ENCODE results near the gene RESP18.

The RESP18 gene

GRCh38 chr2:219352448-219353023, 20.0 kb upstream of the RESP18 start:
- TF ChIP-seq EZH2 (IDR thresholded peaks at IDR 0.05; ENCODE audit: borderline replicate concordance, low read depth, low read length, severe bottlenecking), result no peak
- peak; percentile 81 for TF ChIP-seq CTCF (IDR thresholded peaks at IDR 0.05; ENCODE audit: borderline replicate concordance, extremely low read depth, low read length, poor library complexity, severe bottlenecking)
- no peak overlapping the region for H3K4me2 ChIP-seq (ENCODE audit: insufficient read depth, low read length)
- H3K27me3 ChIP-seq (ENCODE audit: insufficient read depth, low read length, poor library complexity), result no peaks in the 10 kb centered on the region
- DNase-seq, result peak; percentile 71
- H2AFZ ChIP-seq (ENCODE audit: low read depth, low read length), result no peak overlapping the region
- no peaks in the 10 kb centered on the region for H3K36me3 ChIP-seq (ENCODE audit: insufficient read depth, low read length)
- no peaks in the 10 kb centered on the region for H3K9me3 ChIP-seq (ENCODE audit: insufficient read depth, low read length, severe bottlenecking)
- ATAC-seq (ENCODE audit: insufficient read depth, low read depth), result peak; percentile 95
- H3K9ac ChIP-seq (ENCODE audit: low read depth, low read length), result no peak overlapping the region
- H3K27ac ChIP-seq (ENCODE audit: low read length), result no peak overlapping the region
- no peaks in the 10 kb centered on the region for H3K79me2 ChIP-seq (ENCODE audit: insufficient read depth, low read length)
- no peaks in the 10 kb centered on the region for H3K4me1 ChIP-seq (ENCODE audit: insufficient read depth, low read length)
- no peaks in the 10 kb centered on the region; the same call in 1 of the 2 replicates for H4K20me1 ChIP-seq (ENCODE audit: insufficient read depth, low read length)
- H3K4me3 ChIP-seq (ENCODE audit: low read depth in 1 of 2, low read length in 2 of 2), result no peak overlapping the region

GRCh38 chr2:219350710-219351221, 18.2 kb upstream of the RESP18 start:
- no peaks in the 10 kb centered on the region for H3K79me2 ChIP-seq (ENCODE audit: insufficient read depth, low read length)
- DNase-seq (no peak), ATAC-seq (ENCODE audit: insufficient read depth, low read depth) (no peak)
- H3K9me3 ChIP-seq (ENCODE audit: insufficient read depth, low read length, severe bottlenecking), result no peaks in the 10 kb centered on the region
- H4K20me1 ChIP-seq (ENCODE audit: insufficient read depth, low read length), result no peaks in the 10 kb centered on the region; the same call in 1 of the 2 replicates
- H3K4me2 ChIP-seq (ENCODE audit: insufficient read depth, low read length), result no peak overlapping the region
- H3K27me3 ChIP-seq (ENCODE audit: insufficient read depth, low read length, poor library complexity), result no peaks in the 10 kb centered on the region
- no peaks in the 10 kb centered on the region for H3K4me1 ChIP-seq (ENCODE audit: insufficient read depth, low read length)
- TF ChIP-seq CTCF (IDR thresholded peaks at IDR 0.05; ENCODE audit: borderline replicate concordance, extremely low read depth, low read length, poor library complexity, severe bottlenecking), result no peak
- TF ChIP-seq EZH2 (IDR thresholded peaks at IDR 0.05; ENCODE audit: borderline replicate concordance, low read depth, low read length, severe bottlenecking), result no peak
- no peak overlapping the region for H3K27ac ChIP-seq (ENCODE audit: low read length)
- no peak overlapping the region for H3K9ac ChIP-seq (ENCODE audit: low read depth, low read length)
- no peak overlapping the region for H3K4me3 ChIP-seq (ENCODE audit: low read depth in 1 of 2, low read length in 2 of 2)
- no peak overlapping the region for H2AFZ ChIP-seq (ENCODE audit: low read depth, low read length)
- H3K36me3 ChIP-seq (ENCODE audit: insufficient read depth, low read length), result no peaks in the 10 kb centered on the region

GRCh38 chr2:219350215-219350614, 17.7 kb upstream of the RESP18 start:
- Histone ChIP-seq H3K9ac (ENCODE audit: low read depth, low read length) (no peak overlapping the region), H3K79me2 (ENCODE audit: insufficient read depth, low read length) (no peaks in the 10 kb centered on the region), H3K9me3 (ENCODE audit: insufficient read depth, low read length, severe bottlenecking) (no peaks in the 10 kb centered on the region), H3K4me3 (ENCODE audit: low read depth in 1 of 2, low read length in 2 of 2) (no peak overlapping the region), H3K4me2 (ENCODE audit: insufficient read depth, low read length) (no peak overlapping the region), H4K20me1 (ENCODE audit: insufficient read depth, low read length) (no peaks in the 10 kb centered on the region; the same call in 1 of the 2 replicates), H3K27ac (ENCODE audit: low read length) (no peak overlapping the region), H3K36me3 (ENCODE audit: insufficient read depth, low read length) (no peaks in the 10 kb centered on the region), H3K27me3 (ENCODE audit: insufficient read depth, low read length, poor library complexity) (no peaks in the 10 kb centered on the region), H3K4me1 (ENCODE audit: insufficient read depth, low read length) (no peaks in the 10 kb centered on the region), H2AFZ (ENCODE audit: low read depth, low read length) (no peak overlapping the region)
- DNase-seq (no peak), ATAC-seq (ENCODE audit: insufficient read depth, low read depth) (no peak)
- TF ChIP-seq EZH2 (IDR thresholded peaks at IDR 0.05; ENCODE audit: borderline replicate concordance, low read depth, low read length, severe bottlenecking) (no peak), CTCF (IDR thresholded peaks at IDR 0.05; ENCODE audit: borderline replicate concordance, extremely low read depth, low read length, poor library complexity, severe bottlenecking) (no peak)

Data from DND-41 (cell line).